Tibial nerve (tissue), 3 donors: ENCODE data around the gene MYOD1.

Experiments
- CTCF ChIP-seq, 5 experiments: fragments of 200-600 bp in 3 of 5; fragments of 450-650 bp in 2 of 5; sonication (generic) in 3 of 5; IDR thresholded peaks; one replicate each; pipeline ENCODE4 v1.5.1; 2016 to 2019; ENCODE audit warnings: antibody characterized with exemption in 5 of 5, mild to moderate bottlenecking in 3 of 5, moderate library complexity in 2 of 5
- POLR2A ChIP-seq, 2 donors: fragments of 450-650 bp; IDR thresholded peaks; one replicate each; pipeline ENCODE4 v1.6.1; 2017; ENCODE audit warnings: antibody characterized with exemption in 2 of 2, mild to moderate bottlenecking in 2 of 2, moderate library complexity in 2 of 2

- TF ChIP-seq POLR2A (IDR thresholded peaks at IDR 0.05) (no peak), CTCF (IDR thresholded peaks at IDR 0.05) (no peak)
Measured at GRCh38 chr11:17753153-17753552, 33.8 kb downstream of the MYOD1 start.
